Measurements from ENCODE around the gene FGF14. TPM values are rescaled to one million over a fixed set of nuclear protein-coding genes. Genes with fewer than 3 reads are reported as not detected.

FGF14 gene
- total and polyA plus RNA-seq, 2 donors from 2014 or later = 0.47 to 3.3 TPM

DNA sequence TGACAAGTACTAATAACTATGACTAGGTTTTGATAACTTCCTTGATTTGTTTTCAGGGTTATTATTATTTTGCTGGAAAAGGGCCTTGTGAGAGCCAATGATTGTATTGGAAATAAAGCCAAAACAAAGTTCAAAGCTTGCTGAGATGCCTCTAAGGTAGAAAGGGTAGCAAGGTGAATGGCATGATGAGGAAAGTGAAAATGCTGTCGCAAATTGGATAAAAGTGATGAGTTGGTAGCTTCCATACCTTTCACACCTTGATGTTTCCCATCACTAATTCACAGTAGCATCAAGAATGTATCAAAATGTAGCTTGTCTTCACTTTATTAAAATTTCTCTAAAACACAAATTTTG lies 259.4 kb downstream of the FGF14 start:
- Histone ChIP-seq H3K9ac (ENCODE audit: low read length in 3 of 3) (no peak overlapping the region), H3K27ac (ENCODE audit: low read depth in 2 of 2, low read length in 2 of 2) (no peak overlapping the region)
- intact Hi-C loops (cut with DNase I) = no loop called here

GRCh38 chr13:102141625-102142472 lies 260.0 kb downstream of the FGF14 start:
- H3K4me3 ChIP-seq (ENCODE audit: low read length in 3 of 3) = no peak overlapping the region
- no peaks in the 10 kb centered on the region for H3K36me3 ChIP-seq (ENCODE audit: control insufficient read depth in 2 of 3, insufficient read depth in 3 of 3, low read length in 3 of 3)
- H3K9me3 ChIP-seq (ENCODE audit: control insufficient read depth in 2 of 3, insufficient read depth in 1 of 3, low read length in 3 of 3) = no peaks in the 10 kb centered on the region
- DNase-seq = peak in 2 of 5 donors; percentile 13 to 27
- H3K27ac ChIP-seq (ENCODE audit: low read depth in 2 of 2, low read length in 2 of 2) = no peak overlapping the region
- no peak overlapping the region for H3K9ac ChIP-seq (ENCODE audit: low read length in 3 of 3)
- intact Hi-C loops (cut with DNase I) = no loop called here
- H3K4me1 ChIP-seq (ENCODE audit: control insufficient read depth in 2 of 3, insufficient read depth in 2 of 3, low read depth in 1 of 3, low read length in 3 of 3) = no peaks in the 10 kb centered on the region
- FAIRE-seq = peak; percentile 85
- peak; percentile 49 for TF ChIP-seq CTCF (IDR thresholded peaks at IDR 0.05; ENCODE audit: borderline replicate concordance, extremely low read depth, insufficient read depth)
- no peaks in the 10 kb centered on the region for H3K27me3 ChIP-seq (ENCODE audit: control insufficient read depth, insufficient read depth, low read length)

More for the DNA sequence above, 259.4 kb downstream of the FGF14 start:
- no peak for FAIRE-seq
- TF ChIP-seq CTCF (IDR thresholded peaks at IDR 0.05; ENCODE audit: borderline replicate concordance, extremely low read depth, insufficient read depth) = no peak
- no peak overlapping the region for H3K4me3 ChIP-seq (ENCODE audit: low read length in 3 of 3)
- no peaks in the 10 kb centered on the region for H3K27me3 ChIP-seq (ENCODE audit: control insufficient read depth, insufficient read depth, low read length)
- H3K4me1 ChIP-seq (ENCODE audit: control insufficient read depth in 2 of 3, insufficient read depth in 2 of 3, low read depth in 1 of 3, low read length in 3 of 3) = no peaks in the 10 kb centered on the region
- DNase-seq = no peak
- H3K9me3 ChIP-seq (ENCODE audit: control insufficient read depth in 2 of 3, insufficient read depth in 1 of 3, low read length in 3 of 3) = no peaks in the 10 kb centered on the region
- no peaks in the 10 kb centered on the region for H3K36me3 ChIP-seq (ENCODE audit: control insufficient read depth in 2 of 3, insufficient read depth in 3 of 3, low read length in 3 of 3)

- DNase-seq = no peak
- no peak overlapping the region for H3K27ac ChIP-seq (ENCODE audit: low read depth in 2 of 2, low read length in 2 of 2)
- intact Hi-C loops (cut with DNase I) = no loop called here
- H3K36me3 ChIP-seq (ENCODE audit: control insufficient read depth in 2 of 3, insufficient read depth in 3 of 3, low read length in 3 of 3) = no peaks in the 10 kb centered on the region
- H3K9ac ChIP-seq (ENCODE audit: low read length in 3 of 3) = no peak overlapping the region
- no peaks in the 10 kb centered on the region for H3K4me1 ChIP-seq (ENCODE audit: control insufficient read depth in 2 of 3, insufficient read depth in 2 of 3, low read depth in 1 of 3, low read length in 3 of 3)
- no peaks in the 10 kb centered on the region for H3K27me3 ChIP-seq (ENCODE audit: control insufficient read depth, insufficient read depth, low read length)
- TF ChIP-seq CTCF (IDR thresholded peaks at IDR 0.05; ENCODE audit: borderline replicate concordance, extremely low read depth, insufficient read depth) = no peak
- FAIRE-seq = no peak
- H3K9me3 ChIP-seq (ENCODE audit: control insufficient read depth in 2 of 3, insufficient read depth in 1 of 3, low read length in 3 of 3) = no peaks in the 10 kb centered on the region
- H3K4me3 ChIP-seq (ENCODE audit: low read length in 3 of 3) = no peak overlapping the region
Observed at GRCh38 chr13:102139626-102140025, 262.2 kb downstream of the FGF14 start.

All from kidney (tissue), 14 donors.